Suprapubic skin (tissue), 4 donors: Measurements from ENCODE around the gene PLSCR5. TPM values are rescaled to one million over a fixed set of nuclear protein-coding genes. Genes with fewer than 3 reads are reported as not detected.

ENCODE experiments used
- DNase-seq, 2 donors: peaks; one replicate each; pipeline ENCODE4 v3.0.0-alpha.2; 2019; ENCODE audit warnings: low spot score in 2 of 2
- H3K27ac ChIP-seq: fragments of 200-600 bp; sonication (generic); one replicate; pipeline ENCODE4 v1.5.1; 2019
- H3K27me3 ChIP-seq: fragments of 200-600 bp; sonication (generic); one replicate; pipeline ENCODE4 v1.5.1; 2019
- H3K36me3 ChIP-seq: fragments of 200-600 bp; sonication (generic); one replicate; pipeline ENCODE4 v1.5.1; 2019
- H3K4me1 ChIP-seq: fragments of 200-600 bp; sonication (generic); one replicate; pipeline ENCODE4 v1.5.1; 2019
- H3K4me3 ChIP-seq: fragments of 200-600 bp; sonication (generic); one replicate; pipeline ENCODE4 v1.5.1; 2019; ENCODE audit warnings: mild to moderate bottlenecking
- H3K9me3 ChIP-seq: fragments of 200-600 bp; sonication (generic); one replicate; pipeline ENCODE4 v1.5.1; 2019
- CTCF ChIP-seq, 2 donors: fragments of 200-600 bp in 1 of 2; fragments of 450-650 bp in 1 of 2; sonication (generic) in 1 of 2; IDR thresholded peaks; one replicate each; pipeline ENCODE4 v1.5.1; 2016 to 2019; ENCODE audit warnings: antibody characterized with exemption in 2 of 2, mild to moderate bottlenecking in 1 of 2, moderate library complexity in 1 of 2
- EP300 ChIP-seq: sonication (generic); formaldehyde crosslinking; IDR thresholded peaks from one replicate; pipeline ENCODE4 v1.6.1; 2017; ENCODE audit warnings: antibody characterized with exemption
- POLR2A ChIP-seq, 2 donors: fragments of 450-650 bp; IDR thresholded peaks; one replicate each; pipeline ENCODE4 v1.6.1; 2017; ENCODE audit warnings: antibody characterized with exemption in 2 of 2, mild to moderate bottlenecking in 2 of 2, moderate library complexity in 2 of 2
- POLR2AphosphoS5 ChIP-seq, 3 donors: sonication (generic); formaldehyde crosslinking; IDR thresholded peaks; one replicate each; pipeline ENCODE4 v1.6.1; 2017; ENCODE audit warnings: antibody characterized with exemption in 3 of 3
- WGBS: methylation state at CpG from one replicate; pipeline ENCODE4 v1.1.5; 2018; 5-methylcytosine and 5-hydroxymethylcytosine counted together
- total RNA-seq, 4 donors: library from RNA; depleted of rRNA; stranded (reverse); fragments of >200 nt; gene quantifications; one replicate each; pipeline ENCODE4 v1.1.0, GENCODE V29; 2016

Gene PLSCR5
- total RNA-seq, 4 donors from 2014 or later: not detected

- DNase-seq: no peak
- H3K27me3 ChIP-seq: no peaks in the 10 kb centered on the region
- WGBS: 77% methylated on average over 1 of the region's 1 CpG
These were observed 31.0 kb downstream of the PLSCR5 start for GRCh38 chr3:146574173-146574572.

GRCh38 chr3:146569314-146569713, 35.8 kb downstream of the PLSCR5 start:
- TF ChIP-seq EP300 (no peak), CTCF (IDR thresholded peaks at IDR 0.05) (no peak), POLR2AphosphoS5 (IDR thresholded peaks at IDR 0.05) (no peak), POLR2A (IDR thresholded peaks at IDR 0.05) (no peak)
- H3K4me1 ChIP-seq: no peaks in the 10 kb centered on the region
- no peak overlapping the region for H3K27ac ChIP-seq
- DNase-seq: no peak
- WGBS: 45% methylated on average over 3 of the region's 3 CpGs
- no peaks in the 10 kb centered on the region for H3K36me3 ChIP-seq
- H3K4me3 ChIP-seq: no peak overlapping the region
- H3K27me3 ChIP-seq: no peaks in the 10 kb centered on the region
- H3K9me3 ChIP-seq: no peaks in the 10 kb centered on the region

More at GRCh38 chr3:146574173-146574572, 31.0 kb downstream of the PLSCR5 start:
- no peak overlapping the region for H3K4me3 ChIP-seq
- H3K36me3 ChIP-seq: no peaks in the 10 kb centered on the region
- no peaks in the 10 kb centered on the region for H3K9me3 ChIP-seq
- TF ChIP-seq CTCF (IDR thresholded peaks at IDR 0.05) (no peak), EP300 (no peak), POLR2AphosphoS5 (IDR thresholded peaks at IDR 0.05) (no peak), POLR2A (IDR thresholded peaks at IDR 0.05) (no peak)
- H3K27ac ChIP-seq: no peak overlapping the region
- H3K4me1 ChIP-seq: no peaks in the 10 kb centered on the region

- Histone ChIP-seq H3K27me3 (no peaks in the 10 kb centered on the region), H3K4me1 (no peaks in the 10 kb centered on the region), H3K9me3 (no peaks in the 10 kb centered on the region), H3K36me3 (no peaks in the 10 kb centered on the region), H3K4me3 (no peak overlapping the region), H3K27ac (no peak overlapping the region)
- TF ChIP-seq POLR2AphosphoS5 (IDR thresholded peaks at IDR 0.05) (no peak), CTCF (IDR thresholded peaks at IDR 0.05) (no peak), EP300 (no peak), POLR2A (IDR thresholded peaks at IDR 0.05) (no peak)
- DNase-seq: no peak
These were observed 39.0 kb downstream of the PLSCR5 start for GRCh38 chr3:146566138-146566537.

GRCh38 chr3:146561879-146562278, 43.3 kb downstream of the PLSCR5 start:
- H3K9me3 ChIP-seq: no peaks in the 10 kb centered on the region
- DNase-seq: no peak
- no peaks in the 10 kb centered on the region for H3K4me1 ChIP-seq
- no peak overlapping the region for H3K27ac ChIP-seq
- H3K36me3 ChIP-seq: no peaks in the 10 kb centered on the region
- TF ChIP-seq EP300: no peak
- TF ChIP-seq POLR2AphosphoS5 (IDR thresholded peaks at IDR 0.05): no peak
- TF ChIP-seq POLR2A (IDR thresholded peaks at IDR 0.05): no peak
- TF ChIP-seq CTCF (IDR thresholded peaks at IDR 0.05): no peak
- 89% methylated on average over 1 of the region's 1 CpG for WGBS
- H3K4me3 ChIP-seq: no peak overlapping the region
- no peaks in the 10 kb centered on the region for H3K27me3 ChIP-seq

- DNase-seq: no peak
- Histone ChIP-seq H3K9me3 (no peaks in the 10 kb centered on the region), H3K36me3 (no peaks in the 10 kb centered on the region), H3K27me3 (no peaks in the 10 kb centered on the region), H3K4me1 (no peaks in the 10 kb centered on the region), H3K27ac (no peak overlapping the region), H3K4me3 (no peak overlapping the region)
- TF ChIP-seq EP300: no peak
- TF ChIP-seq POLR2A (IDR thresholded peaks at IDR 0.05): no peak
- TF ChIP-seq POLR2AphosphoS5 (IDR thresholded peaks at IDR 0.05): no peak
- WGBS: 92% methylated on average over 1 of the region's 1 CpG
These were observed 43.7 kb downstream of the PLSCR5 start for GRCh38 chr3:146561463-146561862.

- Histone ChIP-seq H3K9me3 (no peaks in the 10 kb centered on the region), H3K4me3 (no peak overlapping the region), H3K27ac (no peak overlapping the region), H3K27me3 (no peaks in the 10 kb centered on the region), H3K4me1 (no peaks in the 10 kb centered on the region), H3K36me3 (no peaks in the 10 kb centered on the region)
- no peak for DNase-seq
- TF ChIP-seq POLR2A (IDR thresholded peaks at IDR 0.05): no peak
- TF ChIP-seq CTCF (IDR thresholded peaks at IDR 0.05): no peak
- no peak for TF ChIP-seq EP300
- WGBS: 89% methylated on average over 2 of the region's 2 CpGs
These were observed 44.5 kb downstream of the PLSCR5 start for GRCh38 chr3:146560678-146561077.
